AG04449 (cell line): ENCODE measurements around the gene SLC3A2.

Experiments
- CTCF ChIA-PET: fragments of 350-600 bp; formaldehyde crosslinking; extraction: SDS; loops from one replicate; lab custom pipeline; 2021; ENCODE audit warnings: antibody characterized with exemption; lab: Yijun Ruan, JAX
- POLR2A ChIA-PET: fragments of 400-600, 350-600 bp; formaldehyde crosslinking; extraction: SDS; loops from one replicate; lab custom pipeline; 2020; ENCODE audit warnings: antibody characterized with exemption, inconsistent platforms; lab: Yijun Ruan, JAX
- DNase-seq: peaks from one replicate; pipeline ENCODE4 v3.0.0-alpha.2; 2010; ENCODE audit warnings: low read depth, low spot score
- H3K4me3 ChIP-seq: 2 replicates; pipeline ENCODE4 v1.5.1; 2011; ENCODE audit warnings: low read depth, mild to moderate bottlenecking, control low read depth, low read length
- CTCF ChIP-seq: IDR thresholded peaks from one replicate; pipeline ENCODE4 v1.5.1; 2011; ENCODE audit warnings: mild to moderate bottlenecking, moderate library complexity, low read length, control low read depth, inconsistent platforms; ENCODE audit not compliant: insufficient read depth; ENCODE audit errors: missing control alignments

SLC3A2 gene

GRCh38 chr11:62919476-62919875, 38.8 kb downstream of the SLC3A2 start:
- DNase-seq: no peak
- no peak overlapping the region for H3K4me3 ChIP-seq
- TF ChIP-seq CTCF: no peak
- CTCF ChIA-PET: interaction anchor here (1.9 to 12.0 kb wide), 2 partner anchors 13 to 104 kb away, joined by 5 to 150 read pairs; no protein-coding TSS in a partner anchor
- POLR2A ChIA-PET: no interaction called here

- DNase-seq: no peak
- CTCF ChIA-PET: interaction anchor here (12.0 kb wide), 1 partner anchor 14 kb away, joined by 150 read pairs; no protein-coding TSS in a partner anchor
These were observed 39.4 kb downstream of the SLC3A2 start for GRCh38 chr11:62919898-62920640.

GRCh38 chr11:62921201-62921572, 40.5 kb downstream of the SLC3A2 start, which contains the start of gene CHRM1:
Gene CHRM1, minus strand, starts transcription at chr11:62921363. Its CDS starts 10,263 bp downstream, at chr11:62911100.
- no peak for TF ChIP-seq CTCF
- DNase-seq: no peak
- ChIA-PET POLR2A (no interaction called here), CTCF (interaction anchor here (12.0 kb wide), 1 partner anchor 15 kb away, joined by 150 read pairs; no protein-coding TSS in a partner anchor)
- no peak within 1 kb of the TSS for H3K4me3 ChIP-seq

More at GRCh38 chr11:62919898-62920640, 39.4 kb downstream of the SLC3A2 start:
- POLR2A ChIA-PET: no interaction called here
- no peak for TF ChIP-seq CTCF
- H3K4me3 ChIP-seq: no peak overlapping the region

- ChIA-PET POLR2A (no interaction called here), CTCF (interaction anchor here (12.0 kb wide), 1 partner anchor 16 kb away, joined by 150 read pairs; no protein-coding TSS in a partner anchor)
- no peak for TF ChIP-seq CTCF
- no peak overlapping the region for H3K4me3 ChIP-seq
- DNase-seq: no peak
These were observed 41.0 kb downstream of the SLC3A2 start for GRCh38 chr11:62921573-62922188.

GRCh38 chr11:62922189-62922589, 41.5 kb downstream of the SLC3A2 start:
- ChIA-PET POLR2A (no interaction called here), CTCF (interaction anchor here (1.0 to 12.0 kb wide), 3 partner anchors 16 to 102 kb away, joined by 3 to 150 read pairs (median 3); no protein-coding TSS in a partner anchor)
- no peak for DNase-seq
- H3K4me3 ChIP-seq: no peak overlapping the region
- TF ChIP-seq CTCF: no peak
